ENCODE measurements around the gene PRKCH. TPM values are rescaled to one million over a fixed set of nuclear protein-coding genes. Genes with fewer than 3 reads are reported as not detected.

The PRKCH gene
- total and polyA plus RNA-seq, 2 donors (not counting 3 experiments of a cell fraction or from before 2014, with no cell fraction given): 97.7 to 103 TPM

- Histone ChIP-seq H3K4me2 (ENCODE audit: insufficient read depth, low read length) (peak overlapping the region; percentile 36), H3K4me3 (replicated peaks in 1 of 3; ENCODE audit: insufficient read depth in 1 of 3, low read depth in 1 of 3, low read length in 3 of 3) (no peak overlapping the region), H3K79me2 (ENCODE audit: control insufficient read depth, insufficient read depth, low read length) (peaks cover 89% of the 10 kb centered on the region), H3K36me3 (ENCODE audit: control insufficient read depth in 2 of 2, extremely low read depth in 1 of 2, insufficient read depth in 2 of 2, low read length in 2 of 2) (no peaks in the 10 kb centered on the region), H3K4me1 (ENCODE audit: control insufficient read depth, extremely low read depth, insufficient read depth, low read length) (peaks cover 72% of the 10 kb centered on the region), H4K20me1 (replicated peaks; ENCODE audit: control insufficient read depth, extremely low read depth, insufficient read depth, low read length) (no peaks in the 10 kb centered on the region), H3K27me3 (ENCODE audit: control insufficient read depth in 2 of 2, insufficient read depth in 2 of 2, low read length in 2 of 2) (no peaks in the 10 kb centered on the region), H3K9me1 (replicated peaks; ENCODE audit: control insufficient read depth, extremely low read depth, insufficient read depth, low read length) (no peaks in the 10 kb centered on the region), H3K9ac (replicated peaks; ENCODE audit: extremely low read depth, insufficient read depth, low read length) (no peak overlapping the region), H2AFZ (ENCODE audit: low read depth, low read length) (no peak overlapping the region), H3K9me3 (replicated peaks; ENCODE audit: control insufficient read depth, insufficient read depth, low read length) (no peaks in the 10 kb centered on the region), H3K27ac (ENCODE audit: insufficient read depth, low read depth, low read length) (peak overlapping the region; percentile 31)
- ChIA-PET POLR2A (interaction anchor here (0.6 kb wide), 2 partner anchors 14 to 54 kb away, joined by 3 read pairs; no protein-coding TSS in a partner anchor), CTCF (interaction anchor here (0.6 to 1.6 kb wide), 9 partner anchors 9 to 66 kb away, joined by 3 to 6 read pairs (median 3); no protein-coding TSS in a partner anchor)
- dilution Hi-C loops (cut with MboI; ENCODE audit: extremely low pct_ligation_motif_present, low sequenced_read_pairs) (no loop called here), intact Hi-C loops (cut with micrococcal nuclease) (no loop called here)
- TF ChIP-seq, protein P1, sequence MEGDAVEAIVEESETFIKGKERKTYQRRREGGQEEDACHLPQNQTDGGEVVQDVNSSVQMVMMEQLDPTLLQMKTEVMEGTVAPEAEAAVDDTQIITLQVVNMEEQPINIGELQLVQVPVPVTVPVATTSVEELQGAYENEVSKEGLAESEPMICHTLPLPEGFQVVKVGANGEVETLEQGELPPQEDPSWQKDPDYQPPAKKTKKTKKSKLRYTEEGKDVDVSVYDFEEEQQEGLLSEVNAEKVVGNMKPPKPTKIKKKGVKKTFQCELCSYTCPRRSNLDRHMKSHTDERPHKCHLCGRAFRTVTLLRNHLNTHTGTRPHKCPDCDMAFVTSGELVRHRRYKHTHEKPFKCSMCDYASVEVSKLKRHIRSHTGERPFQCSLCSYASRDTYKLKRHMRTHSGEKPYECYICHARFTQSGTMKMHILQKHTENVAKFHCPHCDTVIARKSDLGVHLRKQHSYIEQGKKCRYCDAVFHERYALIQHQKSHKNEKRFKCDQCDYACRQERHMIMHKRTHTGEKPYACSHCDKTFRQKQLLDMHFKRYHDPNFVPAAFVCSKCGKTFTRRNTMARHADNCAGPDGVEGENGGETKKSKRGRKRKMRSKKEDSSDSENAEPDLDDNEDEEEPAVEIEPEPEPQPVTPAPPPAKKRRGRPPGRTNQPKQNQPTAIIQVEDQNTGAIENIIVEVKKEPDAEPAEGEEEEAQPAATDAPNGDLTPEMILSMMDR (IDR thresholded peaks at IDR 0.05; ENCODE audit: extremely low read depth in 1 of 2, insufficient read depth in 1 of 2, low read depth in 1 of 2, low read length in 2 of 2): no peak
- TF ChIP-seq MYC (IDR thresholded peaks at IDR 0.05; ENCODE audit: low read depth, low read length) (no peak), POLR2A (IDR thresholded peaks at IDR 0.05; ENCODE audit: low read depth, low read length) (no peak), GATA2 (IDR thresholded peaks at IDR 0.05; ENCODE audit: insufficient read depth, insufficient read length, low read depth, low read length) (no peak), POLR2AphosphoS5 (IDR thresholded peaks at IDR 0.05; ENCODE audit: insufficient read depth, low read depth, low read length) (no peak), FOS (IDR thresholded peaks at IDR 0.05; ENCODE audit: borderline replicate concordance, insufficient read depth, low read length) (no peak), JUN (IDR thresholded peaks at IDR 0.05; ENCODE audit: borderline replicate concordance, insufficient read depth, insufficient read length, low read depth) (peak; percentile 16)
- TF ChIP-seq, protein P2, sequence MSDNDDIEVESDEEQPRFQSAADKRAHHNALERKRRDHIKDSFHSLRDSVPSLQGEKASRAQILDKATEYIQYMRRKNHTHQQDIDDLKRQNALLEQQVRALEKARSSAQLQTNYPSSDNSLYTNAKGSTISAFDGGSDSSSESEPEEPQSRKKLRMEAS (IDR thresholded peaks at IDR 0.05; ENCODE audit: insufficient read depth, insufficient read length): no peak
- BruUV-seq (replicated peaks): no TSS peak
- DNase-seq (ENCODE audit: low read depth, low spot score): no peak
- peak; percentile 44 for FAIRE-seq
Measured at GRCh38 chr14:61362072-61362750, 40.8 kb downstream of the PRKCH start.
